Stimulated activated CD4-positive, alpha-beta T cell treated with anti-CD3 and anti-CD28 coated beads, Interleukin-15, amount 100 ng/mL, for 24 hours (primary cell): Measurements from ENCODE around the gene GRB7.
"Not testable (repeated sequence)": the region's sequence is repeated elsewhere in the genome, so short reads cannot be mapped to it uniquely, and the experiment has no call there.

Experiments used
- DNase-seq: peaks from one replicate; pipeline ENCODE4 v3.0.0-alpha.2; 2020

Gene GRB7

GRCh38 chr17:39753514-39754160, 15.9 kb downstream of the GRB7 start:
- DNase-seq, result no peak

- peak; percentile 97 for DNase-seq
These were observed 16.6 kb downstream of the GRB7 start for GRCh38 chr17:39754161-39754957.

- no peak for DNase-seq
These were observed 17.3 kb downstream of the GRB7 start for GRCh38 chr17:39754958-39755553.

GRCh38 chr17:39755554-39756379, 18.0 kb downstream of the GRB7 start:
- peak; percentile 64 for DNase-seq

DNA sequence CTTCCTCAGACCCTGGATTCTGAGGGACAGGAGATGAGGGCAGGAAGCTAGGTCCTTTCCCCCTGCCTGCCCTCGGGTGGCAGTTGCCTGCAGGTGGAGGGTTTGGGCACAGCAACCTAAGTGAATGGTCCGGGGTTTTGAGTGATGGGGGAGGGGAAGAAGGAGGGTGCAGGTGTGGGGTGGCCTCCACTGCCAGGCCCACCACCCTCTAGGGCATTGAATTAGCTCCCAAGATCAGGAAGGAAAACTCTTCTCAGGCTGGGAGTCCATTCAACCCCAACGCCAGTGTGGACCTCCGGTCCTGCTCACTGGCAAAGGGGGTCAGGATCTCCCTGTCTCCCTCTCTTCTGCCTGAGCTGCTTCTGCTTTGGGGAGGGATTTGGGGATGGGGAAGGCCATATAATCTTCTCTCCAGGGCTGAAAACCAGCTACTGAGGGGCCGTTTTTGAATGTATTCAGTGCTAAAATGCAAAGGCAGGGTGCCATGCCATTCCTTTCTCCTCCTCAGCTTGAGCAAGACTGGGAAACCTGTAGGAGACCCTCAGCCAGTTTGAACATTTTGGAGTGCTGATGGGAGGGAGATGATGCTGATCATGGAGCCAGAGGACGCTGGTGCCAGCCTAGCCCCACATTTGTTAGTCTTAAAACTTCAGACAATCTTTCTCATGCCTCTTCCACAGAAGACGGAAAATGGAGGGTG, 18.8 kb downstream of the GRB7 start:
- DNase-seq, result no peak

- no peak for DNase-seq
These were observed 19.5 kb downstream of the GRB7 start for GRCh38 chr17:39757176-39757662.

DNA sequence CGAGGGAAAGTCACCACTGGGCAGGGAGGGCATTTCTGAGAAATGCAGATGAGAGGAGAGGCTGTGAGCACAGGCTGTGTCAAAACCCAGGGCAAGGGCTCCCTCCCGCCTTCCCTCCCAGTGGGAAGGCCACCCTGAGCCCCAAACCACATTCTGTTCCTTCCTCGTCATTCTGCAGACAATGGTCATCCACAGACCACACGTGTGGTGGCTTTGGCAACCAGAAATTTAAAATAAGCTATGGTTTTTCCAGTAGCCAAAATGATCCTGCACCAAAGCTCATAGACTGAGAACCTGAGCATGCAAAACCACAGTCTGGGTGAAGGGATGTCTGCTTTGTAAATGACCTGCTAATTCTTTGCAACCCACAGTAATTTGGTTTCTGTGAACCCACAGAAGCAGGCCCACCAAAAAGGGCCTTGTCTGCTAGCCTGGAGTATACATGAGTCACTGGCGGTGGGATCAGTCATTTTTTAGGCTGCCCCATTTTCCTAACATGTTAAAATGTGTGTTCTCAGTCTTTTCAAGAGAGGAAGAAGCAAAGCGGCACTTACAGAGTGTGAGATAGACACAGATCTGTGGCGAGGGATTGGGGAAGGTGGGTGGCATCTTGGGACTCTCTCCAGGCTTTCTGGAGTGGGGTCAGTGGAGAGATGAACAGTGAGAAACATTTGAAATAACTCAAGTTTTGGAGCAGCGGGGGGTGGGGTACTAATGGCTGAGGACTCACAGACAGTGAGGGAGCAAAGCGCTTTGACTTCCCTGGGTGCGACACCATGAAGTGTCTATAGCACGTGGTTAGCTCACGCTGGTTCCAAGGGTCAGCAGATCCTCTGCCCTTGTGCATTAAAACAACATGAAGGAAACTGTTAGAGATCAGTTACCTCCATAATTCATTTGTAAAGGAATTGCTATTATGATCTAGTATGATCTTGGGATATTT, 20.5 kb downstream of the GRB7 start:
- peak; percentile 72 for DNase-seq

GRCh38 chr17:39759204-39759603, 21.5 kb downstream of the GRB7 start:
- no peak for DNase-seq

DNA sequence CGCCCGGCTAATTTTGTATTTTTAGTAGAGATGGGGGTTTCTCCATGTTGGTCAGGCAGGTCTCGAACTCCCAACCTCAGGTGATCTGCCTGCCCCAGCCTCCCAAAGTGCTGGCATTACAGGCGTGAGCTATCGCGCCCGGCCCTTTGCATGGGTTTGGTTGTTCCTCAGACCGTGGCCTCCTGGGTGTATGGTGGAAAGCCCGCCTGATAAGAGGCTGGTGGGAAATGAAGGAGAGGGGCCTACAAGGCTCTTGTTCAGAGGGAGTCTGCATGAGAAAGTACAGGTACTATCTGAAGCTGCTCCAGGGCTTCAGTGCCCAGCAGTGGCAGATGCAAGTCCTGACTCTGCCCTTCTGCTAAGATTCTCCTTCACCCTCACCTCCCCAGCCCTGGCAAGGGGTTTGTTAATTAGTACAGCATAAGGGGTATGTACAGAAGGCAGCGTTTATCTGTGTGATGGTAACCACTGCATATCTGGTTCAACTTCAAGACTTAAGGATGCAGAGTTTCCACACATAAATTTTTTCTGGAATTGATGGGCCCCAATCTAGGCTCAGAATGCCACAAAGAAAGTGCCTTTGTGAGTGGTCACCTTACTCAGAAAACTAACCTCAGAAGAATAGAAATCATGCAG, 24.2 kb downstream of the GRB7 start:
- DNase-seq, result no peak

DNA sequence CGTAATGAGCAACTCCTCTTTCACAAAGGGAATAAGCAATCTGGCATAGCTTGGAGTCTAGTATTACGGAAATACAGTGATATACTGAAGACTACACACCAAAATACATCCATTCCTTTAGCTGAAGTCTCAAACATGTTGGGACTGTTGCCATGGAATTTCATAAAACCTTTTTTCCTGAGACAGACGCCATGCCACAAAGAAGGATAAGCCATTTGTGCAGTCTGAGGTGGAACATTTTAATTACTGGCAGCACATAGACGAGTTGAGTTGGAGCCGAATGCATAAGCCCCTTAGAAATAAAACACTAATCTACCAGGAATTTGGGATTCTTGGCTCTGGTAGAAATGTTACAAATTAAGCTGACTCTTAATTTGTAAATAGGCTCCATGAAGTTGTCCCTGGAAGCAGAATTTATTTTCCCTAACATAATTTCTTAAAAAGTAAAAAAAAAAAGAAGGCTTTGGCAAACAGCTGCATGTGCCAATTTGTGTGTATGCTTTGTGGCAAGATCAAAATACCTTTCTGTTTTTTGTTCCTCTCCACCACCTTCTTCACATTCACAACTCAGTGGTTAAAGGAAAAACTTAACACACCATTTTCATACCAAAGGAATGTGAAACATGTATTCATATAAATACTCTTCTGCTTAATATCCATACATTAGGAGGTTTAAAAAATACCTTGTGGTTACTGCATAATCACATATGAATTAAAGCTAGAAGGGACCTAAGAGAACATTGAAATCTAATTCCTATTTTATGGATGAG, 25.5 kb downstream of the GRB7 start:
- DNase-seq, result no peak

DNA sequence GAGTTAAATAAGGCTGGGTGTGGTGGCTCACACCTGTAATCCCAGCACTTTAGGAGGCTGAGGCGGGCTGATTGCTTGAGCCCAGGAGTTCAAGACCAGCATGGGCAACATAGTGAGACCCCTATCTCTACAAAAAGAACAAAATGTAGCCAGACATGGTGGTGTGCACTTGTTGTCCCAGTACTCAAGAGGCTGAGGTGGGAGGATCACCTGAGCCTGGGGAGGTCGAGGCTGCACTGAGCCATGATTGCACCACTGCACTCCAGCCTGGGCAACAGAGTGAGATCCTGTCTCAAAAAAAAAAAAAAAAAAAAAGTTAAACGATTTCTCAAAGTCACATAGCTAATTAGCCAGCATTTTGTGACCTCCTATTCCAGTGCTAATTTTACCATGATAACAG, 26.4 kb downstream of the GRB7 start:
- DNase-seq, result not testable (repeated sequence)

- DNase-seq, result no peak
These were observed 27.4 kb downstream of the GRB7 start for GRCh38 chr17:39765175-39765574.

GRCh38 chr17:39765766-39766165, 28.0 kb downstream of the GRB7 start:
- DNase-seq, result no peak

DNA sequence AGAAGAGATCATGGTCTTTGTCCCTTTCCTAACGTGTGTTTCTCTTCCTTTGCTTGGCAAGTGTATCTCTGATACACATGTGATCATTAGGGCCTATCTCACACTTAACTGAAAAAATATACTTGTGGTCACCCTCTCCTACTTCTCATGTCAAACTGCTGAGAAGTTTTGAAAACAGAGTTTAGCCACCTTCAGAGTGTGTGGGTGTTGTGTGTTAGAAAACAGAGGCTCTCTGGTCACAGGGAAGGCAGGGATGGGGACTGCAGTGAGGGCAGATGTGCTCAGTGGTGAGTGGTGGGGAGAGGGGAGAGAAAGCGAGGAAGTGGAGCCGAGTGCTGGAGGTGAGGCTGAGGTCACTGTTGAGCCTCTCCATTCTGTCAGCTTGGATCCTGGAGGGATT, 29.4 kb downstream of the GRB7 start:
- no peak for DNase-seq

GRCh38 chr17:39769974-39770587, 32.3 kb downstream of the GRB7 start:
- DNase-seq, result peak; percentile 75

GRCh38 chr17:39772415-39772814, 34.7 kb downstream of the GRB7 start:
- no peak for DNase-seq

GRCh38 chr17:39772987-39773934, 35.5 kb downstream of the GRB7 start:
- no peak for DNase-seq

DNA sequence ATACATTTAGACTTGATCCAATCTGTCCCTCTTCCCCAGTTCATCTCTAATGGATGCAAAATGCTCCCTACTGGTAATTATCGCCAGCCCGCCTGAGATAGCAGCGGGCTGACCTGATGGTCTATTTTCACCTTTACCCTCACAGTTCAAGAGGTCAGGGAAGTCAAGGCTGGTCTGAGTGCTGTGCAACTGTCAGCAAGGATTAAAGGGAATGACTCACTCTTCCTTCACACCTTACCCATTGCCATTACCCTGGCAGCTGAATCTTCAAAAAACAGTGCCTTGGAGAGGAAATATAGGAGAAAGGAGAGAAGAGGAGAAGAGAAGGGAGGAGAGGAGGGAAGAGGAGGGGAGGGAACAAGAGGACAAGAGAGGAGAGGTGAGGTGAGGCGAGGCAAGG, 36.3 kb downstream of the GRB7 start:
- DNase-seq, result no peak
